GM15510 (cell line): ENCODE measurements around the gene FXN.

Source experiments
- POLR2A ChIP-seq: IDR thresholded peaks from 3 replicates; pipeline ENCODE4 v1.6.1; 2011; ENCODE audit warnings: borderline replicate concordance; ENCODE audit not compliant: insufficient read length; ENCODE audit errors: extremely low read depth

The FXN gene

GRCh38 chr9:69097923-69098593 is 62.5 kb downstream of the FXN start:
- no peak for TF ChIP-seq POLR2A

- no peak for TF ChIP-seq POLR2A
Observed at GRCh38 chr9:69104830-69105527, 69.4 kb downstream of the FXN start.

GRCh38 chr9:69107771-69108170 is 72.2 kb downstream of the FXN start:
- no peak for TF ChIP-seq POLR2A

GRCh38 chr9:69109152-69109551 is 73.6 kb downstream of the FXN start:
- TF ChIP-seq POLR2A: no peak

- no peak for TF ChIP-seq POLR2A
Observed at GRCh38 chr9:69115621-69116020, 80.1 kb downstream of the FXN start.

GRCh38 chr9:69118656-69119055 is 83.1 kb downstream of the FXN start:
- TF ChIP-seq POLR2A: no peak

- TF ChIP-seq POLR2A: no peak
Observed at GRCh38 chr9:69120380-69121154, 85.0 kb downstream of the FXN start.

GRCh38 chr9:69121155-69122081 is 85.9 kb downstream of the FXN start:
- no peak for TF ChIP-seq POLR2A

GRCh38 chr9:69122082-69122548 is 86.6 kb downstream of the FXN start:
- no peak for TF ChIP-seq POLR2A

- no peak for TF ChIP-seq POLR2A
Observed at GRCh38 chr9:69122549-69123141, 87.1 kb downstream of the FXN start.

- TF ChIP-seq POLR2A: no peak
Observed at GRCh38 chr9:69130456-69131441, 95.2 kb downstream of the FXN start.

- no peak for TF ChIP-seq POLR2A
Observed at GRCh38 chr9:69131682-69132081, 96.1 kb downstream of the FXN start.

GRCh38 chr9:69132361-69132760 is 96.8 kb downstream of the FXN start:
- no peak for TF ChIP-seq POLR2A
